Calu3 (cell line): Measurements from ENCODE around the gene POC1A. TPM values are rescaled to one million over a fixed set of nuclear protein-coding genes. Genes with fewer than 3 reads are reported as not detected.

Experiments used
- BruUV-seq: library from RNA; stranded (reverse); fragments of 400-500 nt; replicated peaks from 2 replicates; lab custom pipeline; 2021; lab: Mats Ljungman, UMichigan
- CTCF ChIA-PET: fragments of 300-600 bp; sonication (Branson Sonifier 250); formaldehyde crosslinking; loops from one replicate; lab custom pipeline; 2022; ENCODE audit warnings: antibody characterized with exemption; lab: Charles Lee
- DNase-seq: peaks from one replicate; pipeline ENCODE4 v3.0.0; 2022
- H3K27ac Mint-ChIP-seq: one replicate; pipeline ENCODE4 v1.8.0; 2022; ENCODE audit warnings: mixed read lengths; ENCODE audit not compliant: unreplicated experiment
- H3K27me3 Mint-ChIP-seq: one replicate; pipeline ENCODE4 v1.8.0; 2022; ENCODE audit warnings: mixed read lengths; ENCODE audit not compliant: unreplicated experiment
- H3K36me3 Mint-ChIP-seq: one replicate; pipeline ENCODE4 v1.8.0; 2022; ENCODE audit warnings: mild to moderate bottlenecking, moderate library complexity, mixed read lengths; ENCODE audit not compliant: insufficient read depth, unreplicated experiment
- H3K4me1 Mint-ChIP-seq: one replicate; pipeline ENCODE4 v1.8.0; 2022; ENCODE audit warnings: mild to moderate bottlenecking, low read depth, mixed read lengths; ENCODE audit not compliant: unreplicated experiment
- H3K4me3 Mint-ChIP-seq: one replicate; pipeline ENCODE4 v1.8.0; 2022; ENCODE audit warnings: mild to moderate bottlenecking, low read depth, moderate library complexity, mixed read lengths; ENCODE audit not compliant: unreplicated experiment
- H3K9me3 Mint-ChIP-seq: one replicate; pipeline ENCODE4 v1.8.0; 2022; ENCODE audit warnings: low read depth, mixed read lengths; ENCODE audit not compliant: unreplicated experiment
- intact Hi-C: fragments of 100-400 bp; cut with micrococcal nuclease; formaldehyde crosslinking; loops from one replicate; pipeline ENCODE4 v1.10.0; 2022; ENCODE audit not compliant: unreplicated experiment
- total RNA-seq: library from RNA; stranded (reverse); gene quantifications from 2 replicates; pipeline ENCODE4 v1.2.3, GENCODE V29; 2022
- TF ChIP-seq, protein P1 (sequence below): fragments of 200-600 bp; IDR thresholded peaks from one replicate; pipeline ENCODE4 v1.8.0; 2022; ENCODE audit warnings: antibody characterized with exemption; ENCODE audit not compliant: unreplicated experiment

Gene POC1A
- total RNA-seq, 1 experiment from 2014 or later: 26.9 TPM

DNA sequence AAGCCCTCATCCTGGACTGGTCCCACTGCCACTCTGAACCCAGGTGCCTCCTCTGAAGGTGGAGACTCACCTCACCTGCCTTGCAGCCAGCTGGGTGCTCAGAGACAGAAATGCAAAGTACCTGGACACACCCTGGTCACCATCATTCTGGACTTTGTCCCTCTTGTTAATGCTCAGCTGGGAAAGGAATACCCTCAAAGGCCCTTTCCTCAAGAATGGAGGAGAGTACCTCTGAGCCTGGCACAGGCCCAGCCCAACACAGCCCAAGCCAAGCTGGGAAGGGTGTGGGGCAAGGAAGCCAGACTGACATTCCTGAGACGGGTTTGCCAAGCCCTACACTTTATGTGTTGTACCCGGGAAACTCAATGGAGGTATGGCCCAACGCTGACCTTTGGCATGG lies 42.8 kb upstream of the POC1A start:
- intact Hi-C loops: loop anchor here (2.0 to 5.0 kb wide), 2 partner anchors 20 to 45 kb away; partner anchors contain the start of gene POC1A

DNA sequence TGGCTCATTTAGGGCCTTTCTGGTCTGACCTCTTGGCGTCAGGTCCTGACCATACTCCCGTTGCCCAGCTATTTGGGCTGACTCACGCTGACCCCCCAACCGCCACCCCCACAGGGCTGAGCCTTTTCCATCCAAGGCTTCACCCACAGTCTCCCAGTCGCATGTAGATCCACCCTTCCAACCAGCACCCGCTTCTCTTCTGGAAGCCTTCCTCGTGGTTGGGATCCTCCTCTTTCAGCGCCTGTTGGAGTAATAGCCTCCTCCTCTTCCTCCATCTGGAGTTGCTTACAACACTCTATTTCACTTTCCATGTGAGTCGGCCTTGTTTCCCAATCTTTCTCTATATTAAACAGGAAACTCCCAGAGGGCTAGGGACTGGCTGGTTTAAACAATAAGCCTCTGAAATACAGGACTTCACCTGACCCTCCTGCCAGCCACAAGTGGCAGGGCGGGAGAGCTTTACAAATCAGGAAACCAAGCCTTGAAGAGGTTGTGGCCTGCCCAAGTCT lies 41.7 kb upstream of the POC1A start:
- H3K4me1 Mint-ChIP-seq: peaks cover 36% of the 10 kb centered on the region
- no peak overlapping the region for H3K4me3 Mint-ChIP-seq
- H3K27ac Mint-ChIP-seq: no peak overlapping the region
- CTCF ChIA-PET: interaction anchor here (0.6 to 1.8 kb wide), 4 partner anchors 23 to 200 kb away, joined by 3 to 8 read pairs (median 5); partner anchors contain the start of genes POC1A and RPL29
- peak; percentile 41 for DNase-seq
- H3K9me3 Mint-ChIP-seq: no peaks in the 10 kb centered on the region
- no peaks in the 10 kb centered on the region for H3K27me3 Mint-ChIP-seq
- intact Hi-C loops: loop anchor here (2.0 to 5.0 kb wide), 2 partner anchors 19 to 44 kb away; partner anchors contain the start of gene POC1A
- BruUV-seq: no TSS peak
- TF ChIP-seq, protein P1, sequence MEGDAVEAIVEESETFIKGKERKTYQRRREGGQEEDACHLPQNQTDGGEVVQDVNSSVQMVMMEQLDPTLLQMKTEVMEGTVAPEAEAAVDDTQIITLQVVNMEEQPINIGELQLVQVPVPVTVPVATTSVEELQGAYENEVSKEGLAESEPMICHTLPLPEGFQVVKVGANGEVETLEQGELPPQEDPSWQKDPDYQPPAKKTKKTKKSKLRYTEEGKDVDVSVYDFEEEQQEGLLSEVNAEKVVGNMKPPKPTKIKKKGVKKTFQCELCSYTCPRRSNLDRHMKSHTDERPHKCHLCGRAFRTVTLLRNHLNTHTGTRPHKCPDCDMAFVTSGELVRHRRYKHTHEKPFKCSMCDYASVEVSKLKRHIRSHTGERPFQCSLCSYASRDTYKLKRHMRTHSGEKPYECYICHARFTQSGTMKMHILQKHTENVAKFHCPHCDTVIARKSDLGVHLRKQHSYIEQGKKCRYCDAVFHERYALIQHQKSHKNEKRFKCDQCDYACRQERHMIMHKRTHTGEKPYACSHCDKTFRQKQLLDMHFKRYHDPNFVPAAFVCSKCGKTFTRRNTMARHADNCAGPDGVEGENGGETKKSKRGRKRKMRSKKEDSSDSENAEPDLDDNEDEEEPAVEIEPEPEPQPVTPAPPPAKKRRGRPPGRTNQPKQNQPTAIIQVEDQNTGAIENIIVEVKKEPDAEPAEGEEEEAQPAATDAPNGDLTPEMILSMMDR: no peak
- peaks cover 35% of the 10 kb centered on the region for H3K36me3 Mint-ChIP-seq

More for the DNA sequence above, 42.8 kb upstream of the POC1A start:
- peak overlapping the region; percentile 96 for H3K4me3 Mint-ChIP-seq
- DNase-seq: peak; percentile 84
- CTCF ChIA-PET: interaction anchor here (0.5 to 1.8 kb wide), 6 partner anchors 10 to 84 kb away, joined by 3 to 8 read pairs (median 3); partner anchors contain the start of gene POC1A
- peak overlapping the region; percentile 97 for H3K27ac Mint-ChIP-seq
- TF ChIP-seq, protein P1: no peak
- no TSS peak for BruUV-seq
- H3K9me3 Mint-ChIP-seq: no peaks in the 10 kb centered on the region
- H3K4me1 Mint-ChIP-seq: peaks cover 33% of the 10 kb centered on the region
- H3K36me3 Mint-ChIP-seq: peaks cover 46% of the 10 kb centered on the region
- no peaks in the 10 kb centered on the region for H3K27me3 Mint-ChIP-seq

GRCh38 chr3:52195291-52195597 lies 41.0 kb upstream of the POC1A start:
- Mint-ChIP-seq H3K27me3 (no peaks in the 10 kb centered on the region), H3K36me3 (peaks cover 31% of the 10 kb centered on the region), H3K27ac (no peak overlapping the region), H3K9me3 (no peaks in the 10 kb centered on the region), H3K4me3 (no peak overlapping the region), H3K4me1 (peaks cover 43% of the 10 kb centered on the region)
- DNase-seq: no peak
- CTCF ChIA-PET: no interaction called here
- TF ChIP-seq, protein P1: no peak
- intact Hi-C loops: loop anchor here (5.0 kb wide), 1 partner anchor 43 kb away; the partner anchor contains the start of gene POC1A
- no TSS peak for BruUV-seq

DNA sequence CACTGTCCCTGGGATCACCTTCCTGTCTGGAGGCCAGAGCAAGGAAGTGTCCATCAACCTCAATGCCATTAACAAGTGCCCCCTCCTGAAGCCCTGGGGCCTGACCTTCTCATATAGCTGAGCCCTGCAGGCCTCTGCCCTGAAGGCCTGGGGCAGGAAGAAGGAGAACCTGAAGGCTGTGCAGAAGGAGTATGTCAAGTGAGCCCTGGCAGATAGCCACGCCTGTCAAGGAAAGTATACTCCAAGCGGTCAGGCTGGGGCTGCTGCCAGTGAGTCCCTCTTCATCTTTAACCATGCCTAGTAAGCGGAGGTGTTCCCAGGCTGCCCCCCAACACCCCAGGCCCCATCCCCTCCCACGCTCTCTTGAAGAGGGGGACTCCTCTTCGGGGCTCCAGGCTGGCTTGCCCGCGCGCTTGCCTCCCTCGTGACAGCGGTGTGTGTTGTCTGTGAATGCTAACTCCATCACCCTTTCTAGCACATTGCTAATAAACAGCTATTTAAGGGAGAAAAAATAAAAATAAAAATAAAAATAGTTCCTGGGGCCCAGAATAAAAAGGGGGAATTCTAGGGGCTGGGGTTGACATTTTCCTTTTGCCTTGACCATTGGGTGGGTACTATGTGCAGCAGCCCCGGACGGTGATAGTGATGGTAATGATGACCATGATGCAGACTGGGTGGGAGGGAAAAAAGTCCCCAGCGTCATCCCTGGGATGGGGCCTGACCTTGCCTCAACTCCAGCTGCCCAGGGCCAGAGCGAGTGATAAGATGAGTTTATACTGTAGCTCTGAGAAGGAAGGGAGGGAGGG lies 40.5 kb upstream of the POC1A start:
- no peaks in the 10 kb centered on the region for H3K27me3 Mint-ChIP-seq
- peaks cover 46% of the 10 kb centered on the region for H3K4me1 Mint-ChIP-seq
- DNase-seq: no peak
- CTCF ChIA-PET: no interaction called here
- no peak overlapping the region for H3K4me3 Mint-ChIP-seq
- TF ChIP-seq, protein P1: no peak
- H3K27ac Mint-ChIP-seq: no peak overlapping the region
- intact Hi-C loops: loop anchor here (5.0 kb wide), 1 partner anchor 42 kb away; the partner anchor contains the start of gene POC1A
- H3K36me3 Mint-ChIP-seq: peaks cover 27% of the 10 kb centered on the region
- no peaks in the 10 kb centered on the region for H3K9me3 Mint-ChIP-seq
- no TSS peak for BruUV-seq
